ENCODE results near the gene NDUFA6. TPM values are rescaled to one million over a fixed set of nuclear protein-coding genes. Genes with fewer than 3 reads are reported as not detected.

NDUFA6 gene
- total and polyA plus RNA-seq, 2 of the 13 experiments (the other 11 are each of a cell fraction or from before 2014, with no cell fraction given): 68.5 to 87.8 TPM

- TF ChIP-seq GABPA (IDR thresholded peaks at IDR 0.05; ENCODE audit: low read depth, low read length) (no peak), GABPA (CRISPR knock-in tag; IDR thresholded peaks at IDR 0.05; ENCODE audit: low read depth) (peak; percentile 47; the same call in 1 of the 2 replicates), ZNF720 (CRISPR knock-in tag; IDR thresholded peaks at IDR 0.05) (no peak), ZFP82 (CRISPR knock-in tag; IDR thresholded peaks at IDR 0.05; ENCODE audit: borderline replicate concordance) (peak; percentile 88; the same call in 1 of the 2 replicates), SNAI1 (CRISPR knock-in tag; IDR thresholded peaks at IDR 0.05; ENCODE audit: borderline replicate concordance) (peak; percentile 88), NAIF1 (CRISPR knock-in tag; IDR thresholded peaks at IDR 0.05; ENCODE audit: borderline replicate concordance) (no peak), ZMYM2 (CRISPR knock-in tag; IDR thresholded peaks at IDR 0.05) (no peak), ZEB1 (IDR thresholded peaks at IDR 0.05; ENCODE audit: insufficient replicate concordance, low read depth) (no peak), PCBP2 (optimal IDR thresholded peaks at IDR 0.05; ENCODE audit: low read depth, low read length, poor library complexity, severe bottlenecking) (no peak), ZNF546 (CRISPR knock-in tag; conservative IDR thresholded peaks at IDR 0.05) (0 out of 2 replicates have a peak, but pooled peaks have one; percentile 13), ZNF704 (CRISPR knock-in tag; IDR thresholded peaks at IDR 0.05; ENCODE audit: borderline replicate concordance) (peak; percentile 89), TCF7L2 (IDR thresholded peaks at IDR 0.05; ENCODE audit: low read depth, low read length) (no peak), SALL1 (CRISPR knock-in tag; IDR thresholded peaks at IDR 0.05) (peak; percentile 62; the same call in 1 of the 2 replicates), ZNF232 (CRISPR knock-in tag; IDR thresholded peaks at IDR 0.05; ENCODE audit: borderline replicate concordance) (peak; percentile 80; the same call in 1 of the 2 replicates), SCMH1 (CRISPR knock-in tag; IDR thresholded peaks at IDR 0.05; ENCODE audit: borderline replicate concordance) (no peak), TOPORS (CRISPR knock-in tag; IDR thresholded peaks at IDR 0.05) (peak; percentile 60; the same call in 1 of the 2 replicates), SYNCRIP (IDR thresholded peaks at IDR 0.05; ENCODE audit: insufficient read depth, low read depth, low read length) (no peak), ZNF383 (CRISPR knock-in tag; IDR thresholded peaks at IDR 0.05; ENCODE audit: borderline replicate concordance) (no peak), ZFP1 (CRISPR knock-in tag; IDR thresholded peaks at IDR 0.05) (peak; percentile 52; the same call in 1 of the 2 replicates), ZNF772 (CRISPR knock-in tag; IDR thresholded peaks at IDR 0.05) (0 out of 2 replicates have a peak, but pooled peaks have one; percentile 54), IKZF1 (IDR thresholded peaks at IDR 0.05) (no peak), POLR2G (IDR thresholded peaks at IDR 0.05; ENCODE audit: low read depth, low read length) (peak; percentile 92), FOXA1 (IDR thresholded peaks at IDR 0.05) (no peak), FOXA1 (CRISPR knock-in tag; IDR thresholded peaks at IDR 0.05) (no peak), ZNF136 (CRISPR knock-in tag; IDR thresholded peaks at IDR 0.05; ENCODE audit: low read depth) (no peak)
- TF ChIP-seq, protein P1, sequence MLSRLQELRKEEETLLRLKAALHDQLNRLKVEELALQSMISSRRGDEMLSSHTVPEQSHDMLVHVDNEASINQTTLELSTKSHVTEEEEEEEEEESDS (CRISPR knock-in tag; IDR thresholded peaks at IDR 0.05; ENCODE audit: borderline replicate concordance): no peak
- TF ChIP-seq, protein P2, sequence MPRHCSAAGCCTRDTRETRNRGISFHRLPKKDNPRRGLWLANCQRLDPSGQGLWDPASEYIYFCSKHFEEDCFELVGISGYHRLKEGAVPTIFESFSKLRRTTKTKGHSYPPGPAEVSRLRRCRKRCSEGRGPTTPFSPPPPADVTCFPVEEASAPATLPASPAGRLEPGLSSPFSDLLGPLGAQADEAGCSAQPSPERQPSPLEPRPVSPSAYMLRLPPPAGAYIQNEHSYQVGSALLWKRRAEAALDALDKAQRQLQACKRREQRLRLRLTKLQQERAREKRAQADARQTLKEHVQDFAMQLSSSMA (CRISPR knock-in tag; IDR thresholded peaks at IDR 0.05): no peak
- TF ChIP-seq, protein P3, sequence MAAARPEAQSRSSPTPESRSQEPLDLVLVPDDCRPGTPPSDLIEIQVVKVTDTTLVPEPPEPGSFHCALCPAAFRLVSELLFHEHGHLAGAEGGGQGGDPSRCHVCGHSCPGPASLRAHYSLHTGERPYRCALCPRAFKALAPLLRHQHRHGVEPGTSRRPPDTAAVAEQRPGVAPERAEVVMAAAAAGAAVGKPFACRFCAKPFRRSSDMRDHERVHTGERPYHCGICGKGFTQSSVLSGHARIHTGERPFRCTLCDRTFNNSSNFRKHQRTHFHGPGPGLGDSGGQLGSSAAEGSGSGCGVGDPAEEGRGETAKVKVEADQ (CRISPR knock-in tag; IDR thresholded peaks at IDR 0.05; ENCODE audit: borderline replicate concordance): no peak
Observed at GRCh38 chr22:42090596-42091454, at the start of gene NDUFA6 (continued).

Measured in HepG2 (cell line).